NOMO-1 (cell line): ENCODE data around the gene CTBP2.
"Not testable (repeated sequence)": the region's sequence is repeated elsewhere in the genome, so short reads cannot be mapped to it uniquely, and the experiment has no call there.

Source experiments
- DNase-seq, 2 experiments: peaks; one replicate each; lab custom pipeline; 2025; ENCODE audit not compliant: unreplicated experiment in 2 of 2; lab: John Stamatoyannopoulos, UW

Gene CTBP2

DNA sequence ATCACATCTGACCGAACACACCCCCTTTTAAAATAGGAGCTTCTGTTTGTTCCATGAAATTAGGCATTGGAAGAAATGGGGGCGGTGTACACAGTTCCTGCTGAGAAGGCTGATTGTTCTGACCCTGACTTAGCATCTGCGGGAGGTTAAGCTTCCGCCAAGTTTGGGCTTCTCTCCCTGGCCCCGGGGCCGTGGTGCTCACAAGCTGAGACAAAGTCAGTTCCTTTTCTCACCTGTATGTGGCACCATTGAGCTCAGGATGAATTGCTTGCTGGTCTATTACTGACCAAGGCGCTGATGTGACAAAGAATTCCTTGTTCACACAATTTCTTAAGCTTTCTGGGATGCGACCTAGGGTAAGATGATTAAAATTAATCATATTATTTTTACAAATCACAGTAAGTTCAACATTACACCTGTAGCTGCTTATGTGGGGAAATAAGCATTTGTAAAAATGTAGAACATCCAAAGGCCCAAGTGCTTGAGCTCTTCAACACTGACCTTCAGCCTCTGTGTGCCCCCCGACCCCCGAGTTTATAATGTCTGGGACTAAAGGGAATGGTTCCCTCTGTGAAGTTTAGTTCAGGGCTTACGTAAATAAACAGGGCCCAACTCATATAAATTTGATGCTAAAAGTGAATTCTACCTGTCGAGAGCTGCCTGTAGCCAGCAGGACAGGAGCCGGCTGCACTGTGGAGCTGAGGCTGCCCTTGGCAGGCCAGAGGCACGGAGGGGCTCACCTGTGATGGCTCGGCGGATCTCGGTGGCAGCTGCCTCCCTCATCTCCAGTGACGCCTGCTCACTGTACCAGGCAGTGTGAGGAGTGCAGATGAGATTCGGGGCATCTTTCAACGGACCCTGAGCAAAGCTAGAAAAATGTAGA is 167.7 kb downstream of the CTBP2 start:
- peak in 1 of 2 experiments; percentile 7 for DNase-seq

DNA sequence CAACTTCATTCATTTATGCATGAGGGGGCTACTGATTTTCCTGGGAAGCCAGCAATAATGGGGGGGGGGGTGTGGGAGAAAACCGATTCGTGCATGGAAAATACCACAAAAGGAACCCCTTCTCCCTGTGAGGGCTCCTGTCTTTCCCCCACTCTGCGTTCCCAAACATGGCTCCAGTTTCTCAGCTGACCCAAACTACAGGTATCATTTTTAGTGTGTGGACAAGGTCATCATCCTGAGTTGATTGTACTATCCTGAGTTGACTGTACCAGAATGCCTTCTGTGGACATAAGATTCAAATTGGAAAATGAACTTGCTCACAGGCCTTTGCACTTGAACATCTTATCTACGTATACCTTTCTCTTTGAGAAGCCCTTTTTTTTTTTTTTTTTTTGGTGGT is 168.5 kb downstream of the CTBP2 start:
- no peak for DNase-seq

DNA sequence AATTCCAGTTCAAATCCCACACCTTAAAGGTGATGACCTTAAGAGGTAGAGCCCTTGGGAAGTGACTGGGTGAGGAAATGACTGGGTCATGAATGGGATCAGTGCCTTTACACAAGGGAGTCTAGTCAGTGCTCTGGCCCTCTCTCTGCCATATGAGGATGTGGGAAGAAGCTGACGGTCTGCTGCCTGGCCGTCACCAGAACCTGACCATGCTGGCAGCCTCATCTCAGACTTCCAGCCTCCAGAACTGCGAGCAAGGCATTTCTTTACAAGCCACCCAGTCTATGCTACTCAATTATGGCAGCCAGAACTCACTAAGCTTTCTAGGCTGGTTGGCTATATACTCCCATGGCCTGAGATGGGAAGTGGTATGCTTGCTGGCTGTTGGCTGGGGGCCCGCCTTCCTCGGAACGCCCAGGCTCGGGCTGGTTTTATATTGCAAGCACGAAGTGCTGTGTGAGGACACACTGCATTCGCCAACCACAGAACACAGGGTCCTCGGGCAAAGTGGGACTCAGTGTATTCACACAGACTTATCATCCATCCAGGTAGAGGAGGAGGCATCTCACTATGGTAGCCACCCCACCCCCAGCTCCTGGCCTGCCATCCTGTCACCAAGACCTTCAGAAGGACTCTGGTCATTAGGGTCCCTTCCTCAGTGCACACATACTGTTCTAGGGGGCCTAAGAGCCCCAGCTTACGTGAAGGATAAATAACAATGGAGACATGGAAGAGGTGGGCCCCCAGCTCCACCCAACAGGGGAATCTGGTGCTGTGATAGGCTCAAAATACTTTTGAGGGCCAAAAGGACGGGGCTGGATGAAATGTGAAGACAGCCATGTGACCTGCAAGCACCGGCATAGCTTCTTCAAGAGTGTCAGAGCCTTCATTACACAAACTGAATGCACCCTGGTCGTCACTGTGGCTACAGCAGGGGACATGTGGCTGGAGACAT is 169.4 kb downstream of the CTBP2 start:
- no peak for DNase-seq

DNA sequence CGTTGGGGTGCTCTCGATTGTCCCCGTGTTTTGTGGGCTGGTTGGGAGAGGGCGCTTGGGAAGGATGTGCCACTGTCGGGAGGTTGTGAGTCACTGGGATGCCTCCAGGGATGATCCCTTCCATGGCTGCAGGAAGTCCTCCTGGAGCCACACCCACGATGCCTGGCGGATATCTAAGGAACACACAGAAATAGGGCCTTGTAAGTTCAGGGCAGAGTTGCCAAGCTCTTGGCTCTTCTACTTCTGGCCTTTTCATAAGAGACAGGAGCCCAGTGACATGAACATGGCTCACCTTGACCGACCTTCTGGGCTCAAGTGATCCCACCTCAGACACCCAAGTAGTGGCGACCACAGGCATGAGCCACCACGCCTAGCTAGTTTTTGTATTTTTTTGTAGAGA is 170.8 kb downstream of the CTBP2 start:
- no peak for DNase-seq

DNA sequence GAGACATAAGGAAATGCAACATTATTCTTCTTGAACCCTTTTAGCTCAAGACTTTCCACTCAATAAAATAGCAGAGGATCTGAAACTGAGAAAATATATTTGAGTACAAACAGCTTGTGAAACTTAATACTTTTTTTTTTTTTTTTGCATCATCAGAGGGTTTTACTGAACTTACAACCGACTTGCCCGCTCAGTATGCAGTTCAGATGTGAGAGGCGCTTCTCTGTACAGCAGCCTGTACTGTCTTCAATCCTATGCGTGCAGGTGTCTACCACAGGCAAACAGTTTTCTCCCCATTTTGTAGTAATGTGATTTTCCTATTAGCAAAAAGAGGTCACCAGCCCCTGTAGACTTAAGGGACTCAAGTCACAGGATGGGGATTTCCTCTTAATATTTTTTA is 171.6 kb downstream of the CTBP2 start:
- not testable (repeated sequence) for DNase-seq

DNA sequence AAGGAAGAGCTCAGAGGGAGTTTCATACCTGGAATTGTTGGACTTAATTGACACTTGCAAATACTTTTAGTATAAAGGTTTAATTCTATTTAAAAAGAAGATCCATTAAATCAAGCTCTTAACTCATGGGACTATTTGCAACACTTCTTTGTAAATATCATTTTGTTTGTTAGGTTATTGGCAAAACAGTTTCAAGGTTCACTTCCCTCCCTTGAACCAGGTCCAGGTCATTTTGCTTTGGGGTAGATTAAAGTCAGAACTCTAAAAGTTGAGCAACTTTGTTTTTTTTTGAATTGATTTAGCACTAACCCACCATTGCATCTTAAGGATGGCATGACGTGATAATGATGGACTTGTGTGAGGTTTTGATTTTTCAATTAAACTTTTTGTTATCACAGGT is 172.6 kb downstream of the CTBP2 start:
- DNase-seq, result no peak

DNA sequence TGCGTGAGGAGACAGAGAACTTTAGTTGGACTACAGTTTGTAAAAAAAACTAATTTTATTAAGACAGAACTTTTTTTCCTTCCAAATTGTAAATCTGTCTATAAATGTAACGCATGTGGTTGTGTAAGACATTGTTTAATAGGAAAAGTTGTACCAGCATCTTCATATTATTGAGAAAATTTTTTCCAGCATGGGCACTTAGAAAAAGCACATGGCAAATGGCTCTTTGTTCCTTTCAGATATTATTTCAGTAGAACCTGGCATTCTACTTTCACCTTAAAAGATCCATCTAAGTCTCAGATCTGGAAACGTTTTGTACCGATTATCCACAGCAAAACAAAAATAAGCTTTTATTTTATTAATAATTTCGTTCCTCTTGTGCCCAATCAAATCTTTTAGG is 175.2 kb downstream of the CTBP2 start:
- no peak for DNase-seq

DNA sequence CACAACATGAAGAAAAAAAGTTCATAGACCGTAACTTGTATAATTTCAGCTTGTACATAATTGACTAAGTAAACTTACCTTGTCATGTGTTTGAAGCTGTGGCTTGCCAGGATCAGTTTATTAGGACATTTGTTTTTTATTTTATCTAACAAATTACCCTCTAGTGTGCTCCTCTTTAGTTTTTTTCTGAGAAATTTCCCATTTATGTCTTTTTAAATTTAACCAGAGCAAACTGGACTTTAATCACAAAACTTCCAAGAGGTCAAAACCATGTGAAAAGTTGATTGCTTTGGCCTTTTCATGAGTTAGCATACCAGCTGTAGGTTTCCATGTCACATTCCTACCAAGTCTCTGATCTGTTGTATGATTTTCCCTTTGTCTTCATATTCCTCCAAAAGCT is 176.0 kb downstream of the CTBP2 start:
- no peak for DNase-seq

DNA sequence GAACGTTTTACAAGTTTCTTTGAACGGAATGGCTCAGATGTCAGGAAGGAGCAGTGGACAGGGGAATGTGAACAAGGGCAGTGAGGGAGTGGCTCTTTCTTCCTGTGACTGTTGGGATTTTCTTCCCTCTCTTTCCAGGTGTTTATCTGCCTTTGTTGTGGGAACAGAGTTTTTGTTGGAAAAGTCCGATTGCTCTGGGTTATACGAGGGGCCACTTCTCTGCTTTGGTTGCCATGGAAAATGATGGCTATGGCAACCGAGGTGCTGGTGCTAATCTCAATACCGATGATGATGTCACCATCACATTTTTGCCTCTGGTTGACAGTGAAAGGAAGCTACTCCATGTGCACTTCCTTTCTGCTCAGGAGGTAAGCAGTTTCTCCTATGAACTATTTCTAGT is 177.0 kb downstream of the CTBP2 start:
- DNase-seq, result no peak

DNA sequence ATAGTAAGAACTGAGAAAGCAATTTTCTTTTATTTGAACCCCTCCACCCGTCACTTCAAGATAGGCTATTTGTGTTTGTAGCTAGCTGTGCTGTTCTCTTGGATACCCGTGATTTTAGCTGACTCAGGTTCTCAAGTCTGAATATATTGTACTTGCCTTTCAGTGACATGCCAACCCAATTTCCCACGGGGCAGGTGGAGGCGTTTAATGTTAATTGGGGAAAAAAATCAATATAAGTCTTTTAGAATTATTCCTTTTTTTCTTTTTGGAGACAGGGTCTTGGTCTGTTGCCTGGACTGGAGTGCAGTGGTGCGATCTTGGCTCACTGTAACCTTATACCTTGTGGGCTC is 182.0 kb downstream of the CTBP2 start:
- DNase-seq, result no peak

DNA sequence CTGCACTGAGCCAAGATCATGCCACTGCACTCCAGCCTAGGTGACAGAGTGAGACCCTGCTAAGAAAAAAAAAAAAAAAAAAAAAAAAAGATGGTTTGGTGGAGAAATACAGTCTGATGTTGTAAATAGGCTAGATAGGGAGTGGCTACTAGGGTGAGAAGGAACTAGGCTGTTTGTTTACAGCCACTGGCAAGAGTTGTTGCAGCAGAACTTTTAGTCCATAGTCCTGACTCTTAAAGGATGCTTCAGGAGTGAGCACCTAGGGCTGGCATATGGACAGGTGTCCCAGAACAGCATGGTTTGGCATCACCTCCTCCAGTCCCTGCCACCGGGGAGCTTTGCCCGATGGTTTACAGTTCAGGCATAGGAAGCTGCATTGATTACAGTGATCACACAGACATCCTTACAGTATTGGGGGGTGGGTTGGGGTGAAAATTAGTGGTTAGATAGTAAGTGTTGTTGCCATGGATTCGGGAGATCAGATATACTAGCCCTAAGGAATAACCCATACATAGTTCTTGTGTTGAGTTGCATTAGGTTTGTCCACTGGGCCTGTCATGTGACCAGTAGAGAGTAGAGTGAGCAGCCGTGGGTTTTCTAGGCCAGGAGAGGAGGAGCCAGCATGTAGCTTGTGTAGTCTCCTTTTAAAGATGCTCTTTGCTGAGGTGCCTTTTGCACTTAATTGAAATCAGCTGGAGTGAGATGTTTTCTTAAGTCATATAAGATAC is 182.6 kb downstream of the CTBP2 start:
- DNase-seq, result no peak

DNA sequence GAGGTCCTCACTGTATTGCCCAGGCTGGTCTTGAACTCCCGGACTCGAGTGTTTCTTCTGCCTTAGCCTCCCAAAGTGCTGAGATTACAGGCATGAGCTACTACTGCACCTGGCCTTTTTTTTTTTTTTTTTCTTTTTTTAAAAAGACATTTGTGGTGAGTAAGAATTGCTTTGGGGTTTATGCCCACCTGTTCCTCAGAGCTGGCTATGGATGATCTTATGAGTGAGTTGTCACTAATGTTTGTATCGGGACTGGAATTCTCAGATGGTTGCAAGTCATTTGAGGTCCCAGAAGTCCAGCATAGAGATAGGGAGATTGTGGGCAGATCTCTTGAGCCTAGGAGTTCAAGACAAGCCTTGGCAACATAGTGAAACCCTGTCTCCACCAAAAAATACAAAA is 183.2 kb downstream of the CTBP2 start:
- DNase-seq, result no peak

DNA sequence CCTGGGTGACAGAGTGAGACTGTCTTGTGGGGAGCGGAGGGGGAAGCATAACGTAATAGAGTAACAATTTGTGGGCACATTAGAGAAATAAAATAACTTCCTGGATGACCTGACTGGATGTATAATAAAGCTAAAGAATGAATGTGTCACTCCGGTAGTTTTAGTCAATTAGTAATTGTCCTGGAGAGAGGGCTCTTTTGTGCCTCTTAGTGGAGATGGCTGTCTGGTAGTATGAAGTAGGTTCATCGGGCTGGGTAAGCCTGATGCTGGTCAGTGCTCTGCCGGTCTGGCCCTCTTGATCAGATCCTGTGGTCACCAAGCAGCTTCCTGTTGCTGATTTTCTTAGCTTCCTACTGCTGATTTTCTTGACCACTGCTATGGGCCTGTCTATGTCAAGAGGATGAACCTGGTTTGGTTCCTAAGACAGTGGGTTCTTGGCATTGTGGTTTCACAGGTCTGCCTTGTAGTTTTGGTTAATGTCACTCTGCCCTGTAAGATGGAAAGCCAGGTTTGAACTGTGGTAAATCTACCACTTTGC is 184.3 kb downstream of the CTBP2 start:
- DNase-seq, result no peak

DNA sequence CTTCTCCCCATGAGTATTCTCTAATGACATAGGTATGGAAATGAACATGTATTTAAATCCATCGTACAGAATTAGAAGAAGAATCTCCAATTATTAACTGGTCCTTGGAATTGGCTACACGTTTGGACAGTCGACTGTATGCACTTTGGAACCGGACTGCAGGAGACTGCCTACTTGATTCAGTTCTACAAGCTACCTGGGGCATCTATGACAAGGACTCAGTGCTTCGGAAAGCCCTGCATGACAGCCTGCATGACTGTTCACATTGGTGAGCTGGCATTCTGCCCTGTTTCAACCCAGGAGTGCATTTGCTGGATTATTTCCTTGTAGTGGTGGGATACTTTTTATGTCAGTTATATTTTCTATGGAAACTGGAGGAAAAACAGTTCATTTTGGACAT is 186.2 kb downstream of the CTBP2 start:
- no peak for DNase-seq

DNA sequence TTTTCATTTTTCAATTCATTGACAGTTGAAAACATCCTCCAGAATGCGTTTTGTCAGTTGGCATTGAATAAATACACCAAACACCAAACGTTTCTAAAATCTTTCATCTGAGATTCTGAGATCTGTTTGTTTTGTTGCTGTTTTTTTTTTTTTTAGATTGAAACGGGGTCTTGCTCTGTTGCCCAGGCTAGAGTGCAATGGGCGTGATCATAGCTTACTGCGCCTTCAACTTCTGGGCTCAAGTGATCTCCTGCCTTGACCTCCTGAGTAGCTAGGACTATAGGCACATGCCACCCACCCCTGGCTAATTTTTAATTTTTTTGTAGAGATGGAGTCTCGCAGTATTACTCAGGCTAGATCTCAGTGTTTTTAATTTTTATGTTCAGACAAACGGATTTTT is 187.7 kb downstream of the CTBP2 start:
- DNase-seq, result no peak

DNA sequence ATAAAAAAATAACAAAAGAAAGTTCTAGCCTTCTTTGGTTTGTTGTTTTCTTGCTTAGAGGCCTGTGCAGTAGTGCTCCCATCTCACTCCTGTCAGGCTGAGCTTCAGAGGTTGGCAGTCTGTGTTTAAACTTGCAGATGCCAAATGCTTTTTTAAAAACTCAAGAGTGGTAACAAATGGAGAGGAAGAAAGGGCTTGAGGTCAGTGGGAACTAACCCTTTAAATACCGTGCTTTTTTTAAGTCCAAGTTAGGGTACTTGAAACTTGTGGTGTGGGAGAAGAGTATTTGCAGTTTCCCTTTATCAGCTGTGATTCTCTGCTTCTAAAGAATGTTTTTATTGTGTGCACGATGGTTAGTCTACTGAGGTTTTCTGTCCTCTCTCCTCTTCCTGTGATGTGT is 189.1 kb downstream of the CTBP2 start:
- no peak for DNase-seq

DNA sequence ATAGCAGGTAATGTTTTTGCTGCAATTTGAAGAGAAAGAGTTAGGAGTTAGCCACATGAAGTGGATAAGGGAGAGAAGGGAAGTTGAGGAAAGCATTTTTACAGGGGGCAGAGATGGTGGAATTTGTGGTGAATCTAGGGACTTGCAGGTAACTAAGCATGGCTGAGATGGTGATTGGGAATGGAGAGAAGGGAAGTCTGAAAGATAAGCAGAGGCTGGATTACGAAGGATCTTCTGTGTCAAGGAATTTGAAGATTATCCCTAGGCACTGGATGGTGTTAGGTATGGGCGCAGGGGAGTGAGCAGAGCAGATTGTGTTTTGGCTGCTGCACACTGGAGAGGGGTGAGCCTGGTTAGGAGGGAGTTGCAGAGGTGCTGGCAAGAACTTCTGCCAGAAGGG is 193.1 kb downstream of the CTBP2 start:
- DNase-seq, result no peak

DNA sequence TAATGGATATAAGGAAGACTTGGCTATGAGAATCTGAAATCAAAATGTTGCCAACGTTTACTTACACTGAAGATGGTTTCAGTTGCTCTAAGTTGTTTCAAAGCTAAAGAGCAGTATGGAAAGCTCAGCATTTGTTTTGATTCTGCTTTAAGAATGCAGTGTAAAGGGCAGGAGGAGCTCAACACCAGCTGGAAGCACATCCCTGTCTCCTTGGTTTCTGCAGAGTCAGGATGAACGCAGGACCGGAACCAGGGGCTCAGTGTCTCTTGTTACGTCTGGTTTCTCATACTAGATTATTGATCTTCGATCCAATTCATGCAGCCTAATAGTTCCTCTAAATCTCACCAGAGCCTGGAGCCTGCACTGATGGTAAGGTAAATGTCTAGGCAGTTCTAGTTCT is 194.4 kb downstream of the CTBP2 start:
- DNase-seq, result no peak

DNA sequence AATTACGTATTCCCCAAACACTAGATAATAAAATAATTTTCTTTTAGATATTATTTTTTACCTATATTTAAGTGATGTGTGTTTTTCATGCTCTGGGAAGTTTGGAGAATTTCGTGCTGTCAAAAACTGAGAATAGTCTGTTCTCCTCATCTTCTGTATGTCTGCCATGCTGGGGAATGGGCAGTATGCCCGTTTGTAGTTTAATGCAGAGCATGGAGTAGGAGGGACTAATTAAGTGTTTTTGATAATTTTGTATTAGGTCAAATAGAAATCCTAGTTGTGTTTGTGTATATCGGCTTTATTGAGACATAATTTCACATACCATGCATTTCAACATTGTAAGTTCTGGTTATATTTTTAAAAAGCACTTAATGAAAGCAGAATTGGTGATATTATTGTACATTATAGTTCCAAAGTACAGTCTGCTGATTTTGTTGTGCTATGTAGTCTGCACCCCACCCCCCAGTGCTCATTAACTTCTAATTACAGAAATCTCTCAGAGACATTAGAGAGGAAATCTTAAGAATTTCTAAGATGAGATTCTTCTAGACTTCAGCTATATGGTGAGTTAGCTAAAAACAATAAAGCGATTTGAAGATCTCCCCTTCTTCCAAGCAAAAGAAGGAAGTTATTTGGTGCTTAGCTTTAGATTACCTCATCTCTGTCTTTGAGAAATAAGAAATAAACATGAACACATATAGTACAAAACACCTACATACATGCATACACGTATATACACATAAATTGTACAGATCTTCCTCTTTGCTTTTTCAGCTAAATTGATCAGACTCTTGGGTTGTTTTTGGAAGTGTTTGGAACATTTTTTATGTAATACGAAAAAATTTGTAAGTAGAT is 196.3 kb downstream of the CTBP2 start:
- DNase-seq, result peak in 1 of 2 experiments; percentile 21

DNA sequence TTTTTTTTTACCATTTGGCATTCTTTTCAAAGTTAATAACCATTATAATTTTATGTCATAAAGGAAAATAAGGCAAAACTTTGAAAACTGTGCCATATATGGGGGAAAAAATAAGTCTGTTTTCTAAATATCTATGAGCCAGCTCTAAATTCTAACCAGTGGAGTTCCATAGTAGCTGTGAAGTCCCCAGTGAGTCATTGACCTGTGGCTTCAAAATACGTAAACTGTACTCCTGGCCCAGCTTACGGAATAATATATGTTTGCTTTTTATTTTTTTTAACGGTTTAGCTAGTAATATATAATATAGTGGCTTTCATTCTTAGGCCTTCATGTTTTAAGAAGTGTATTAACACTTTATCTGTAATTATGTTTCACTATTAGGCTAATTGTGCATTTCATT is 197.9 kb downstream of the CTBP2 start:
- DNase-seq, result no peak
